GM18505 (cell line): ENCODE data around the gene SNX30.
A peak's percentile ranks its signal among the peaks of the same experiment; 100 is the strongest.

Source experiments
- ATAC-seq: cut with Tn5 transposase; IDR thresholded peaks from one replicate; pipeline ENCODE4 v1.9.1; 2021; ENCODE audit not compliant: unreplicated experiment
- POLR2A ChIP-seq: IDR thresholded peaks from 4 replicates; pipeline ENCODE4 v1.6.1; 2011; ENCODE audit warnings: borderline replicate concordance; ENCODE audit not compliant: insufficient read depth, insufficient read length; ENCODE audit errors: extremely low read depth

The SNX30 gene

DNA sequence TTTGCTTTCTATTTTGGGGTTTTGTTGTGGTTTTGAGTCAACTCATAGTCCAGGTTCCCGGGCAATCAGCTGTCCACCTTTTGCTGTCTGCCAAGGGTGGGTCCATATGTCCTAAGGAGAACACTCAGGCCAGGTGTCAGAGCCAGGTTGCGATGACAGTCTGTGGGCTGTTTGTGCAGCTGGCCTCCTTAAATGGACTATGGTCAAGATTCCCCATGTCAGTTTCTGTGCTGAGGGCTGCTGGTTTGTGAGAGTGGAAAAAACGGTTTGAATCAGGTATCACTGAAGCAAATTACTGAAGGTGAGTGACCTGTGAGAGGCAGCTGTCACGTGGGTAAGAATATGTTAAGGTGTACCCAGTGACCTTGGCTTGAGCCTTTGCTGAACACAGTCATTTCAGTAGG, 33.0 kb downstream of the SNX30 start:
- TF ChIP-seq POLR2A = no peak
- no peak for ATAC-seq

- TF ChIP-seq POLR2A = no peak
- no peak for ATAC-seq
Measured at GRCh38 chr9:112784020-112784785, 33.6 kb downstream of the SNX30 start.

DNA sequence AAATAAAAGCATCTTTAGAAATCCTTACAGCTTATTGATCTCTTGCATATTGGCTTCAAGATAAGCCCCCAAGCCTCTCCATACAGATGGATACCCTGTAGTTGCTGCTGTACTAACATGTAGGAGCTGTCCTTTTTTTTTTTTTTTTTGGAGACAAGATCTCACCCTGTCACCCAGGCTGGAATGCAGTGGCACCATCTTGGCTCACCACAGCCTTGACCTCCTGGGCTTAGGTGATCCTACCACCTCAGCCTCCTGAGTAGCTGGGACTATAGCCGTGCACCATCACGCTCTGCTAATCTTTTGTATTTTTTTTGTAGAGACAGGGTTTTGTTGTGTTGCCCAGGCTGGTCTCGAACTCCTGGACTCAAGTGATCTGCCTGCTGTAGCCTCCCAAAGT, 35.4 kb downstream of the SNX30 start:
- no peak for ATAC-seq

DNA sequence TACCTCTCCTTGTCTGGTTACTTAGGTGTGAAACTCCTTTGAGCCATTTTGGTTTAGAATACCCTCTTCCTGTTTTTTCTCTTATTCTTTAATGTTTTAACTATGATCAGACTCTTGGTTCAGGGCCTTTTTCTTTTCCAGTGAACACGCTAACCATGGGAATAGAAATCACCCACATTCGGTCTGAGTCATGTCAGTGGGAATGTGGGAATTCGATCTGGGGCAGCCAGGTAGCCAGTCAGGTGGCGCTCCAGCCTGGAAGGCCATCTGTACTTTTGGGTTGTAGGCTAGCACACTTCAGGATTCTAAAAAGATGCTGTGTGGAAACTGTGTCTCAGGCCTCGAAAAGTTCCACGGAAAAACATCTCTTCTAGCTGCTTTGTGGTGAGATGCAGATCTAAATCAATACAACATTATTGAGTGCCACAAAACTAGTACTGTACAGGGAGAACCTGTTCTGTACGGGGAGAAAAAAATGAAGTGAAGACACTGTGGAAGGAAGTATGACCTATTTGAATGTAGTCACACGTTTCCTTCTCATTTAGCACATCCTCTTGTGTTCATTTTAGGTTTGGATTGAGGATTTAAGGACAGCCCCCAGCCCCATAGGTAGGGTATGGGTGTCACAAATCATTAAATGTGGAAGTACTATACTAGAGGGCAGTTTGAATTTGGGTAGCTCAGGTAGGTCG, 36.4 kb downstream of the SNX30 start:
- TF ChIP-seq POLR2A = no peak
- no peak for ATAC-seq

More for the DNA sequence above, 35.4 kb downstream of the SNX30 start:
- TF ChIP-seq POLR2A = no peak

DNA sequence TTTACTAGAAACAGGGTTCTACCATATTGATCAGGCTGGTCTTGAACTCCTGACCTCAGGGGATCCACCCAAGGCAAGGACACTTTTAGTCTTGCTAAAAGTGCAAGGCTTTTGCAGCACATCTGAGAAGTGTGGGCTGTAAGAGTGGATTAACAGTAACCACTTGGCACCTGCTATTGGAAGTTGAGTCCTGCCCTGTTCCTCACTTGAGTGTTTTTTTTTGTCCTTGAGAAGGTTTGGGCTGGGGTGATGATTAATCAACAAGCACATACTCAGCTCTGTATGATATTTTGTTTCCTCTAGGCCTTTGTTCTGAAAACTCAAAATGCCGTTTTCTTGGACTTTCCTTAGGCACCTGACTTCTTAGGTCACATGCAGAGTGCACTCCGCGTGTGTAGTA, 37.4 kb downstream of the SNX30 start:
- ATAC-seq = no peak
- TF ChIP-seq POLR2A = no peak

DNA sequence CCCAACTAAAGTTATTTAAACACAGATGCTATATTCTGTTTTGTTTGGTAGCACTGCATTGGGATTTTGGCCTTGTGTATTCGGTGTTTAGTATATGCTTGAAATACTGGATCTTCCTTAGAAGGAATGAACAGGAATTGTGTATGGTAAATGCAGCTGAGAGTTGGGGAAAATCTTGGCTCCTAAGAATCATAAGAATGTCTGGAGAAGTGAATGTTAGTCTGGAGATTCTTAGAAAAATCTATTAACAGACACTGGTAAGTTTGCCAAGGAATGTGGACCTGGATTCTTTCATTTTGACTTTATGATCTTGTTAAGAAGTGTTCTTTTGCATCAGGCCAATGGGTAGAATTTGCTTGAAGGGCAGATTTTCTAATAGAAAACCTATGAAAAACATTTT, 38.9 kb downstream of the SNX30 start:
- no peak for ATAC-seq
- no peak for TF ChIP-seq POLR2A

- TF ChIP-seq POLR2A = no peak
- no peak for ATAC-seq
Measured at GRCh38 chr9:112789891-112790774, 39.6 kb downstream of the SNX30 start.

- no peak for ATAC-seq
- no peak for TF ChIP-seq POLR2A
Measured at GRCh38 chr9:112792670-112793069, 42.1 kb downstream of the SNX30 start.

GRCh38 chr9:112793213-112793810, 42.8 kb downstream of the SNX30 start:
- no peak for ATAC-seq

GRCh38 chr9:112794731-112795130, 44.2 kb downstream of the SNX30 start:
- no peak for TF ChIP-seq POLR2A
- ATAC-seq = no peak

More at GRCh38 chr9:112793213-112793810, 42.8 kb downstream of the SNX30 start:
- TF ChIP-seq POLR2A = no peak

- no peak for ATAC-seq
- no peak for TF ChIP-seq POLR2A
Measured at GRCh38 chr9:112795921-112796320, 45.4 kb downstream of the SNX30 start.

GRCh38 chr9:112796485-112796884, 45.9 kb downstream of the SNX30 start:
- no peak for TF ChIP-seq POLR2A
- ATAC-seq = no peak

- ATAC-seq = peak; percentile 97
- no peak for TF ChIP-seq POLR2A
Measured at GRCh38 chr9:112809351-112809848, 58.8 kb downstream of the SNX30 start.
